ENCODE results near the gene TMEM181.

DNA sequence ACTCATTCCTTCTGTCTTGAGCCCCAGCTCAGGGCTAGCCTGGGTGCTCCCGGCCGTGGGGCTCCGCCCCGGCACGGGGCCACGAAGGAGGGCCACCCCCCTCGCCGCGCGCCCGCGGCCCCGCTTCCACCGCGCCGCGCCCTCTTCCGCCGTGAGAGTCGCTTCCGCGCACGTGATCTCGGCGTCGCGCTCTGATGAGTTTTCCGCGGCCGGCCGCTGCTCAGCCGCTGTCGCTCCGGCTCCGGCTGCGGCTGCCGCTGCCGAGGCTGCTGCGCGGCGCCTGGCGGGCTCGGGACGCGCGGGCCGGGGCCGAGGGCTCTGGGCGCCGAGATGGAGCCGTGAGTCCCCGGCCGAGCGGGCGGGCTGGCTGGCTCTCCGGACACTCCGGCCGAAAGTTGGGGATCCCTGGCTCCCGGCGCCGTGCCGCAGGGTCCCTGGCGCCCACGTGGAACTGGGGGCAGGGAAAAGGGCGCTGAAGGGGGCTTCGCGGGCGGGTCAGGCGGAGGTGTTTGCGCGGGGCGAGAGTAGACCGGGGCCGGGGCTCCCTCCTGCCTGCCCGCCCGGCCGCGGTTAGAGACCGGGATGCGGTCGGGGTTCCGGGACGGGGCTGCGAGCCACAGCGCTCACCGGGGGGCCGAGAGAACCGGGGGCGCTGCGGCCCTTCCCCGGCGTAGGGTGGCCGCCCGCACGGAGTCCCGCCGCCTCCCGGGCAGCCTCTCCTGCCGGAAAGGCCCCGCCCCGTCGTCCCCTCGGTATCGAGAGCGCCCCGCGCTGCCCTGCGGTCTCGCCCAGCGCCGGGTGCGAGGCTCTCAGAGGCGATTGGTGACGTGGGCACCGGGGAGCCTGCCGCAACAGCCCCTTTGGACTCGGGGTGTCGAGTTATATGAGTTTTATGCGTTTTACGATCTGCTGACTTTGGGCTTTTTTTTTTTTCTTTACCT is at the start of gene TMEM181:
- TF ChIP-seq EZH2 (IDR thresholded peaks at IDR 0.05; ENCODE audit: borderline replicate concordance) (no peak), EZH2phosphoT487 (IDR thresholded peaks at IDR 0.05; ENCODE audit: low read depth, severe bottlenecking, unreplicated experiment) (no peak)
- TF ChIP-seq, protein P1, sequence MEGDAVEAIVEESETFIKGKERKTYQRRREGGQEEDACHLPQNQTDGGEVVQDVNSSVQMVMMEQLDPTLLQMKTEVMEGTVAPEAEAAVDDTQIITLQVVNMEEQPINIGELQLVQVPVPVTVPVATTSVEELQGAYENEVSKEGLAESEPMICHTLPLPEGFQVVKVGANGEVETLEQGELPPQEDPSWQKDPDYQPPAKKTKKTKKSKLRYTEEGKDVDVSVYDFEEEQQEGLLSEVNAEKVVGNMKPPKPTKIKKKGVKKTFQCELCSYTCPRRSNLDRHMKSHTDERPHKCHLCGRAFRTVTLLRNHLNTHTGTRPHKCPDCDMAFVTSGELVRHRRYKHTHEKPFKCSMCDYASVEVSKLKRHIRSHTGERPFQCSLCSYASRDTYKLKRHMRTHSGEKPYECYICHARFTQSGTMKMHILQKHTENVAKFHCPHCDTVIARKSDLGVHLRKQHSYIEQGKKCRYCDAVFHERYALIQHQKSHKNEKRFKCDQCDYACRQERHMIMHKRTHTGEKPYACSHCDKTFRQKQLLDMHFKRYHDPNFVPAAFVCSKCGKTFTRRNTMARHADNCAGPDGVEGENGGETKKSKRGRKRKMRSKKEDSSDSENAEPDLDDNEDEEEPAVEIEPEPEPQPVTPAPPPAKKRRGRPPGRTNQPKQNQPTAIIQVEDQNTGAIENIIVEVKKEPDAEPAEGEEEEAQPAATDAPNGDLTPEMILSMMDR (IDR thresholded peaks at IDR 0.05; ENCODE audit: poor library complexity) = no peak
